ENCODE results near the gene ZNF267. TPM values are rescaled to one million over a fixed set of nuclear protein-coding genes. Genes with fewer than 3 reads are reported as not detected.
"Not testable (repeated sequence)": the region's sequence is repeated elsewhere in the genome, so short reads cannot be mapped to it uniquely, and the experiment has no call there.

ZNF267 gene
- 10 to 100 TPM; 13.1 to 25.9 (median 16.2) TPM for total RNA-seq

GRCh38 chr16:31873556-31874365 lies at the start of gene ZNF267:
Gene ZNF267, plus strand, starts transcription at chr16:31873807. Its CDS starts 160 bp downstream, at chr16:31873967.
- no peaks in the 10 kb centered on the region for H3K36me3 ChIP-seq
- H3K27me3 ChIP-seq: no peaks in the 10 kb centered on the region
- intact Hi-C loops (cut with DNase I): loop anchor here (10.0 kb wide), 1 partner anchor 169 kb away; no protein-coding TSS in a partner anchor
- H3K27ac ChIP-seq: peak within 1 kb of the TSS; percentile 78 to 91 (median 83)
- peak within 1 kb of the TSS; percentile 75 to 97 (median 85) for H3K4me3 ChIP-seq (replicated peaks in 1 of 3)
- TF ChIP-seq, protein P1, sequence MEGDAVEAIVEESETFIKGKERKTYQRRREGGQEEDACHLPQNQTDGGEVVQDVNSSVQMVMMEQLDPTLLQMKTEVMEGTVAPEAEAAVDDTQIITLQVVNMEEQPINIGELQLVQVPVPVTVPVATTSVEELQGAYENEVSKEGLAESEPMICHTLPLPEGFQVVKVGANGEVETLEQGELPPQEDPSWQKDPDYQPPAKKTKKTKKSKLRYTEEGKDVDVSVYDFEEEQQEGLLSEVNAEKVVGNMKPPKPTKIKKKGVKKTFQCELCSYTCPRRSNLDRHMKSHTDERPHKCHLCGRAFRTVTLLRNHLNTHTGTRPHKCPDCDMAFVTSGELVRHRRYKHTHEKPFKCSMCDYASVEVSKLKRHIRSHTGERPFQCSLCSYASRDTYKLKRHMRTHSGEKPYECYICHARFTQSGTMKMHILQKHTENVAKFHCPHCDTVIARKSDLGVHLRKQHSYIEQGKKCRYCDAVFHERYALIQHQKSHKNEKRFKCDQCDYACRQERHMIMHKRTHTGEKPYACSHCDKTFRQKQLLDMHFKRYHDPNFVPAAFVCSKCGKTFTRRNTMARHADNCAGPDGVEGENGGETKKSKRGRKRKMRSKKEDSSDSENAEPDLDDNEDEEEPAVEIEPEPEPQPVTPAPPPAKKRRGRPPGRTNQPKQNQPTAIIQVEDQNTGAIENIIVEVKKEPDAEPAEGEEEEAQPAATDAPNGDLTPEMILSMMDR (IDR thresholded peaks at IDR 0.05): no peak
- TF ChIP-seq POLR2A (IDR thresholded peaks at IDR 0.05): peak in 1 of 2 donors; percentile 78
- peak; percentile 97 for DNase-seq
- H3K9me3 ChIP-seq: no peaks in the 10 kb centered on the region
- peaks cover 20 to 47% of the 10 kb centered on the region in 2 donors for H3K4me1 ChIP-seq
- WGBS, 2 donors: 0 to 1% methylated on average over 45 to 48 of the region's 57 CpGs

DNA sequence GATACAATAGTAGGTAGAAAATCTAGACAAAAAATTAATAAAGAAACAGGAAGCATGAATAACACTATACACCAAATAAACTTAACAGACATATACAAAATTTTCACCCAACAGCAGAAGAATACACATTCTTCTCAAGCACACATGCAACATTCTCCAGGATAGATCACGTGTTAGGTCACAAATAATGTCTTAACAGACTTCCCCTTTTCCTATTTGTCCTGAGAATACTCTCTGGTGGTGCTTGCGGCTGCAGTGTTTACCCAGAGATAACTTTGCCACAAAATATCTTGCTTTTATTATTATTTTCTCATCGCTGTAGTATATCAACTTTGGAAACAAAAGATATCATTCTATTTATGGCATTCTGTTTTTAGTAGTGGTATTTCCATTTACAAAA lies 40.6 kb upstream of the ZNF267 start:
- H3K36me3 ChIP-seq: no peaks in the 10 kb centered on the region
- 59 to 62% methylated on average over 3 of the region's 3 CpGs for WGBS, 2 donors
- TF ChIP-seq POLR2A (IDR thresholded peaks at IDR 0.05): no peak
- TF ChIP-seq, protein P1 (IDR thresholded peaks at IDR 0.05): no peak
- no peak for DNase-seq
- no peaks in the 10 kb centered on the region for H3K27me3 ChIP-seq
- H3K27ac ChIP-seq: no peak overlapping the region
- no peaks in the 10 kb centered on the region for H3K4me1 ChIP-seq
- H3K4me3 ChIP-seq (replicated peaks in 1 of 3): no peak overlapping the region
- intact Hi-C loops (cut with DNase I): no loop called here
- H3K9me3 ChIP-seq: no peaks in the 10 kb centered on the region

DNA sequence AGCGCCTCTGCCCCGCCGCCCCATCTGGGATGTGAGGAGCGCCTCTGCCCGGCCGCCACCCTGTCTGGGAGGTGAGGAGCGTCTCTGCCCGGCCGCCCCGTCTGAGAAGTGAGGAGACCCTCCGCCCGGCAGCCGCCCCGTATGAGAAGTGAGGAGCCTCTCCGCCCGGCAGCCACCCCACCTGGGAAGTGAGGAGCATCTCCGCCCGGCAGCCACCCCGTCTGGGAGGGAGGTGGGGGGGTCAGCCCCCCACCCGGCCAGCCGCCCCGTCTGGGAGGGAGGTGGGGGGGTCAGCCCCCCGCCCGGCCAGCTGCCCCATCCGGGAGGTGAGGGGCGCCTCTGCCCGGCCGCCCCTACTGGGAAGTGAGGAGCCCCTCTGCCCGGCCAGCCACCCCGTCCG lies 37.2 kb upstream of the ZNF267 start:
- H3K36me3 ChIP-seq; H3K4me1 ChIP-seq; H3K27me3 ChIP-seq; H3K4me3 ChIP-seq (replicated peaks in 1 of 3); intact Hi-C loops (cut with DNase I); H3K27ac ChIP-seq; DNase-seq; H3K9me3 ChIP-seq: not testable (repeated sequence)
- WGBS, 2 donors: 99% methylated on average over 10 of the region's 31 CpGs; no CpG with 5 or more reads in 1 of the 2 donors

- H3K4me3 ChIP-seq (replicated peaks in 1 of 3): no peak overlapping the region
- 57 to 64% methylated on average over 7 of the region's 7 CpGs for WGBS, 2 donors
- no peaks in the 10 kb centered on the region for H3K9me3 ChIP-seq
- no peaks in the 10 kb centered on the region for H3K4me1 ChIP-seq
- no peaks in the 10 kb centered on the region for H3K27me3 ChIP-seq
- intact Hi-C loops (cut with DNase I): no loop called here
- H3K36me3 ChIP-seq: no peaks in the 10 kb centered on the region
- no peak for DNase-seq
- H3K27ac ChIP-seq: no peak overlapping the region
- TF ChIP-seq, protein P1 (IDR thresholded peaks at IDR 0.05): no peak
These were observed 30.7 kb upstream of the ZNF267 start for GRCh38 chr16:31842864-31843263.

GRCh38 chr16:31848572-31848971 lies 25.0 kb upstream of the ZNF267 start:
- H3K27ac ChIP-seq; DNase-seq; H3K9me3 ChIP-seq; H3K4me3 ChIP-seq (replicated peaks in 1 of 3); intact Hi-C loops (cut with DNase I); H3K27me3 ChIP-seq; H3K4me1 ChIP-seq; H3K36me3 ChIP-seq: not testable (repeated sequence)
- 82 to 83% methylated on average over 2 of the region's 2 CpGs for WGBS, 2 donors

DNA sequence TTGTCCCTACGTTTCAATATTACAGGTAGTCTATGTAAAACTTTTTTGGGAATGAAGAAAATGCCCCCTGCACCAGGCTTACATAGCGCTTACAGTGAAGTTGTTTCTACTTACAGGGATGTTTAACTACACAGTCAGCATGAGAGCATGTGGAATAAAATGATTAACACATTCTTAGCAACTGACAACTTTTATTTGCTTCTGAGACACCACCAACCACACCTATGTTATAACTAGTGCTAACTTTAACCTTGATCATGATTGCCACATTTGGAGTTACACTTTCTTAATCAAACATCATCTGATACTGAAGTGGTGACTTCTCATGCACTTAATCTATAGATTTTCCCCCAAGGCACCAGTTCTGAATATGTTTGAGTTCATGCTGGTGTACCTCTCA lies 20.3 kb upstream of the ZNF267 start:
- no peak overlapping the region for H3K27ac ChIP-seq
- intact Hi-C loops (cut with DNase I): no loop called here
- H3K27me3 ChIP-seq: no peaks in the 10 kb centered on the region
- H3K4me3 ChIP-seq (replicated peaks in 1 of 3): no peak overlapping the region
- 57 to 71% methylated on average over 2 of the region's 2 CpGs for WGBS, 2 donors
- no peak for DNase-seq
- H3K9me3 ChIP-seq: no peaks in the 10 kb centered on the region
- H3K36me3 ChIP-seq: no peaks in the 10 kb centered on the region
- no peaks in the 10 kb centered on the region for H3K4me1 ChIP-seq
- TF ChIP-seq, protein P1 (IDR thresholded peaks at IDR 0.05): no peak
- TF ChIP-seq POLR2A (IDR thresholded peaks at IDR 0.05): no peak

Data from thyroid gland (tissue), 4 donors.